ENCODE results near the gene YWHAB.

GRCh38 chr20:44866703-44867335 lies 18.7 kb upstream of the YWHAB start:
- TF ChIP-seq TCF7L2 (IDR thresholded peaks at IDR 0.05; ENCODE audit: low read depth, low read length) (no peak), CTCF (IDR thresholded peaks at IDR 0.05) (no peak), SIN3A (IDR thresholded peaks at IDR 0.05; ENCODE audit: borderline replicate concordance, insufficient read depth, low read depth, low read length) (no peak)
